HepG2 (cell line): ENCODE data around the gene ZBTB46. TPM values are rescaled to one million over a fixed set of nuclear protein-coding genes. Genes with fewer than 3 reads are reported as not detected.
A peak's percentile ranks its signal among the peaks of the same experiment; 100 is the strongest.

ENCODE experiments used
- ATF7-NPFF ChIP-seq: sonication (generic); formaldehyde crosslinking; IDR thresholded peaks from 2 replicates; pipeline ENCODE4 v1.8.1; 2023; ENCODE audit warnings: mild to moderate bottlenecking, low read depth, missing genetic modification reagents, moderate library complexity
- BHLHE40 ChIP-seq: IDR thresholded peaks from 2 replicates; pipeline ENCODE4 v1.6.1; 2011; ENCODE audit warnings: low read length, improper control_type of control experiment
- GATAD1 ChIP-seq: IDR thresholded peaks from 2 replicates; pipeline ENCODE4 v1.6.1; 2016; ENCODE audit warnings: missing genetic modification reagents, missing compliant biosample characterization
- HES4 ChIP-seq: sonication (generic); formaldehyde crosslinking; IDR thresholded peaks from 2 replicates; pipeline ENCODE4 v1.9.0; 2021; ENCODE audit warnings: mild to moderate bottlenecking, missing genetic modification reagents, borderline replicate concordance
- KLF15 ChIP-seq: sonication (generic); formaldehyde crosslinking; IDR thresholded peaks from 2 replicates; pipeline ENCODE4 v1.8.1; 2023; ENCODE audit warnings: borderline replicate concordance, mild to moderate bottlenecking, inconsistent platforms, missing genetic modification reagents, mixed read lengths
- KLF16 ChIP-seq, 2 experiments: sonication (generic) in 1 of 2; formaldehyde crosslinking in 1 of 2; IDR thresholded peaks; 2 replicates each; pipeline versions ENCODE4 v1.6.1 to v1.8.0; 2016 to 2023; ENCODE audit warnings: missing genetic modification reagents in 2 of 2, missing compliant biosample characterization in 1 of 2
- KMT2A ChIP-seq: sonication (generic); formaldehyde crosslinking; IDR thresholded peaks from 2 replicates; pipeline ENCODE4 v1.4.0; 2020; ENCODE audit warnings: missing genetic modification reagents
- MEF2D ChIP-seq: sonication (generic); formaldehyde crosslinking; IDR thresholded peaks from 2 replicates; pipeline ENCODE4 v1.5.1; 2020; ENCODE audit warnings: mild to moderate bottlenecking, missing genetic modification reagents
- PAF1 ChIP-seq: IDR thresholded peaks from 2 replicates; pipeline ENCODE4 v1.6.1; 2016; ENCODE audit warnings: missing genetic modification reagents, missing compliant biosample characterization
- RFXAP ChIP-seq: sonication (generic); formaldehyde crosslinking; IDR thresholded peaks from 2 replicates; pipeline ENCODE4 v1.4.0; 2020; ENCODE audit warnings: missing genetic modification reagents, borderline replicate concordance
- RORA ChIP-seq: sonication (generic); formaldehyde crosslinking; IDR thresholded peaks from 2 replicates; pipeline ENCODE4 v1.5.0; 2020; ENCODE audit warnings: mild to moderate bottlenecking, missing genetic modification reagents, moderate library complexity
- SALL1 ChIP-seq: sonication (generic); formaldehyde crosslinking; IDR thresholded peaks from 2 replicates; pipeline ENCODE4 v1.8.0; 2022; ENCODE audit warnings: mild to moderate bottlenecking, missing genetic modification reagents
- YY1 ChIP-seq: IDR thresholded peaks from 2 replicates; pipeline ENCODE4 v1.6.1; 2011; ENCODE audit warnings: low read length, low read depth, moderate library complexity, mild to moderate bottlenecking; ENCODE audit not compliant: insufficient read depth, insufficient replicate concordance
- ZNF260 ChIP-seq: sonication (generic); formaldehyde crosslinking; IDR thresholded peaks from 2 replicates; pipeline ENCODE4 v1.4.0; 2020; ENCODE audit warnings: missing genetic modification reagents, low read depth, mild to moderate bottlenecking, borderline replicate concordance
- ZNF547 ChIP-seq: sonication (generic); formaldehyde crosslinking; IDR thresholded peaks from 2 replicates; pipeline ENCODE4 v1.5.1; 2020; ENCODE audit warnings: mild to moderate bottlenecking, missing genetic modification reagents
- ZNF607 ChIP-seq: sonication (generic); formaldehyde crosslinking; IDR thresholded peaks from 2 replicates; pipeline ENCODE4 v1.5.1; 2020; ENCODE audit warnings: missing genetic modification reagents, mild to moderate bottlenecking, borderline replicate concordance
- ZSCAN25 ChIP-seq: sonication (generic); formaldehyde crosslinking; IDR thresholded peaks from 2 replicates; pipeline ENCODE4 v1.8.0; 2022; ENCODE audit warnings: mild to moderate bottlenecking, missing genetic modification reagents
- polyA plus RNA-seq, 8 experiments: library from polyadenylated mRNA; depleted of rRNA in 3 of 8; stranded (reverse) in 7 of 8; unstranded in 1 of 8; fragments of >200 nt; fragmentation: Illumina TruSeq in 4 of 8; extraction: Trizol in 4 of 8; gene quantifications; 2 replicates each; pipeline versions ENCODE4 v1.2.1 to v1.2.3, GENCODE V29; 2011 to 2016; ENCODE audit warnings: low read depth in 4 of 8, missing spikeins in 1 of 8, mixed read lengths in 1 of 8; ENCODE audit not compliant: insufficient read depth in 1 of 8
- total RNA-seq, 5 experiments: library from RNA; depleted of rRNA; stranded (reverse); fragments of >200 nt; fragmentation: Illumina TruSeq; extraction: Trizol; gene quantifications; 2 replicates each; pipeline ENCODE4 v1.2.3, GENCODE V29; 2016; ENCODE audit warnings: low read depth in 1 of 5
- TF ChIP-seq, protein P1 (sequence below): sonication (generic); formaldehyde crosslinking; IDR thresholded peaks from 2 replicates; pipeline ENCODE4 v1.9.0; 2021; ENCODE audit warnings: missing genetic modification reagents, mild to moderate bottlenecking, borderline replicate concordance
- TF ChIP-seq, protein P2 (sequence below): IDR thresholded peaks from 2 replicates; pipeline ENCODE4 v1.6.1; 2012; ENCODE audit warnings: inconsistent platforms
- TF ChIP-seq, protein P3 (sequence below): sonication (generic); formaldehyde crosslinking; IDR thresholded peaks from 2 replicates; pipeline ENCODE4 v1.4.0; 2020; ENCODE audit warnings: missing genetic modification reagents
- TF ChIP-seq, protein P4 (sequence below): sonication (generic); formaldehyde crosslinking; IDR thresholded peaks from 2 replicates; pipeline ENCODE4 v1.4.0; 2020; ENCODE audit warnings: mild to moderate bottlenecking, missing genetic modification reagents
- TF ChIP-seq, protein P5 (sequence below): IDR thresholded peaks from 2 replicates; pipeline ENCODE4 v1.6.1; 2016; ENCODE audit warnings: missing genetic modification reagents, missing compliant biosample characterization
- TF ChIP-seq, protein P6 (sequence below): sonication (generic); formaldehyde crosslinking; IDR thresholded peaks from 2 replicates; pipeline ENCODE4 v1.5.0; 2020; ENCODE audit warnings: missing genetic modification reagents
- TF ChIP-seq, protein P7 (sequence below): sonication (generic); formaldehyde crosslinking; IDR thresholded peaks from 2 replicates; pipeline ENCODE4 v1.5.0; 2020; ENCODE audit warnings: missing genetic modification reagents, mild to moderate bottlenecking, borderline replicate concordance

Gene ZBTB46
- total and polyA plus RNA-seq, 2 of the 13 experiments (the other 11 are each of a cell fraction or from before 2014, with no cell fraction given) = 1.6 to 13.5 TPM

DNA sequence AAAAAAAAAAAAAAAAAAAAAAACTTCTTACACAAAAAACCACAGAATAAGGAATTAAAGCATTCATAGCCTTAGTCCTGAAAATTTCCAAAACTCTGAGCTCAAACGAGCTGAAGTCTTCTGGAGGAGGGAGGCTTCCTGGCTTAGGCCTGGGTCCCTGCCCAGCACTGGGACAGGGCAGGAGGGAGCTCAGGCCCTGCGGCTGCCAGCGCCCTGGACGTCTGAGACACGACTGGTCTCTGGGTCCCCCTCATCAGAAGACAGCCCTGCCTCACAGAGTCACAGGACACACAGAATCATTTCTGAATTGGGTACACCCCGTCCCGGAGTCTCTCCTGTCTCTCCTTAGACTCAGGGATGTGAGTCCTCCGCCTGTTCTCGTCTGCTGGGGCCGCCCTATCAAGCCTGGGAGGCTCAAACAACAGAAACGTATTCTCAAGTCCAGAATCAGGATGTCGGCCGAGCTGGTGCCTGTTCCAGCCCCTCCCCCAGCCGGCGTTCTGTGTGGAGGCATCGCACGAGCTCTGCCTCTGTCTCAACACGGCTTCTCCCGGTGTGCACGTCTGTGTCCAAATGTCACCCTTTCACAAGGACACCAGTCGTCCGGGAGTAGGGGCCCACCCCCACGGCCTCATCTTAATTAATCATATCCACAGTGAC, 39.4 kb downstream of the ZBTB46 start (continued):
- TF ChIP-seq, protein P1, sequence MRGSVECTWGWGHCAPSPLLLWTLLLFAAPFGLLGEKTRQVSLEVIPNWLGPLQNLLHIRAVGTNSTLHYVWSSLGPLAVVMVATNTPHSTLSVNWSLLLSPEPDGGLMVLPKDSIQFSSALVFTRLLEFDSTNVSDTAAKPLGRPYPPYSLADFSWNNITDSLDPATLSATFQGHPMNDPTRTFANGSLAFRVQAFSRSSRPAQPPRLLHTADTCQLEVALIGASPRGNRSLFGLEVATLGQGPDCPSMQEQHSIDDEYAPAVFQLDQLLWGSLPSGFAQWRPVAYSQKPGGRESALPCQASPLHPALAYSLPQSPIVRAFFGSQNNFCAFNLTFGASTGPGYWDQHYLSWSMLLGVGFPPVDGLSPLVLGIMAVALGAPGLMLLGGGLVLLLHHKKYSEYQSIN (CRISPR knock-in tag) = no peak
- TF ChIP-seq, protein P2, sequence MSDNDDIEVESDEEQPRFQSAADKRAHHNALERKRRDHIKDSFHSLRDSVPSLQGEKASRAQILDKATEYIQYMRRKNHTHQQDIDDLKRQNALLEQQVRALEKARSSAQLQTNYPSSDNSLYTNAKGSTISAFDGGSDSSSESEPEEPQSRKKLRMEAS = peak; percentile 10; the same call in 1 of the 2 replicates
- no peak for TF ChIP-seq SALL1
- TF ChIP-seq, protein P3, sequence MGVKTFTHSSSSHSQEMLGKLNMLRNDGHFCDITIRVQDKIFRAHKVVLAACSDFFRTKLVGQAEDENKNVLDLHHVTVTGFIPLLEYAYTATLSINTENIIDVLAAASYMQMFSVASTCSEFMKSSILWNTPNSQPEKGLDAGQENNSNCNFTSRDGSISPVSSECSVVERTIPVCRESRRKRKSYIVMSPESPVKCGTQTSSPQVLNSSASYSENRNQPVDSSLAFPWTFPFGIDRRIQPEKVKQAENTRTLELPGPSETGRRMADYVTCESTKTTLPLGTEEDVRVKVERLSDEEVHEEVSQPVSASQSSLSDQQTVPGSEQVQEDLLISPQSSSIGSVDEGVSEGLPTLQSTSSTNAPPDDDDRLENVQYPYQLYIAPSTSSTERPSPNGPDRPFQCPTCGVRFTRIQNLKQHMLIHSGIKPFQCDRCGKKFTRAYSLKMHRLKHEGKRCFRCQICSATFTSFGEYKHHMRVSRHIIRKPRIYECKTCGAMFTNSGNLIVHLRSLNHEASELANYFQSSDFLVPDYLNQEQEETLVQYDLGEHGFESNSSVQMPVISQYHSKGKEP (CRISPR knock-in tag) = no peak
- no peak for TF ChIP-seq PAF1 (CRISPR knock-in tag)
- no peak for TF ChIP-seq YY1
- no peak for TF ChIP-seq KLF15
- 0 out of 2 replicates have a peak, but pooled peaks have one; percentile 11 for TF ChIP-seq KMT2A (CRISPR knock-in tag)
- TF ChIP-seq RORA (CRISPR knock-in tag) = no peak
- TF ChIP-seq ZNF547 (CRISPR knock-in tag) = no peak
- TF ChIP-seq ZSCAN25 (CRISPR knock-in tag) = no peak
- no peak for TF ChIP-seq GATAD1 (CRISPR knock-in tag)
- TF ChIP-seq, protein P4, sequence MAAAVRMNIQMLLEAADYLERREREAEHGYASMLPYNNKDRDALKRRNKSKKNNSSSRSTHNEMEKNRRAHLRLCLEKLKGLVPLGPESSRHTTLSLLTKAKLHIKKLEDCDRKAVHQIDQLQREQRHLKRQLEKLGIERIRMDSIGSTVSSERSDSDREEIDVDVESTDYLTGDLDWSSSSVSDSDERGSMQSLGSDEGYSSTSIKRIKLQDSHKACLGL (CRISPR knock-in tag) = peak; percentile 57; the same call in 1 of the 2 replicates
- no peak for TF ChIP-seq RFXAP (CRISPR knock-in tag)
- TF ChIP-seq HES4 (CRISPR knock-in tag) = 0 out of 2 replicates have a peak, but pooled peaks have one; percentile 54
- TF ChIP-seq, protein P5, sequence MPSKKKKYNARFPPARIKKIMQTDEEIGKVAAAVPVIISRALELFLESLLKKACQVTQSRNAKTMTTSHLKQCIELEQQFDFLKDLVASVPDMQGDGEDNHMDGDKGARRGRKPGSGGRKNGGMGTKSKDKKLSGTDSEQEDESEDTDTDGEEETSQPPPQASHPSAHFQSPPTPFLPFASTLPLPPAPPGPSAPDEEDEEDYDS (CRISPR knock-in tag) = no peak
- TF ChIP-seq, protein P6, sequence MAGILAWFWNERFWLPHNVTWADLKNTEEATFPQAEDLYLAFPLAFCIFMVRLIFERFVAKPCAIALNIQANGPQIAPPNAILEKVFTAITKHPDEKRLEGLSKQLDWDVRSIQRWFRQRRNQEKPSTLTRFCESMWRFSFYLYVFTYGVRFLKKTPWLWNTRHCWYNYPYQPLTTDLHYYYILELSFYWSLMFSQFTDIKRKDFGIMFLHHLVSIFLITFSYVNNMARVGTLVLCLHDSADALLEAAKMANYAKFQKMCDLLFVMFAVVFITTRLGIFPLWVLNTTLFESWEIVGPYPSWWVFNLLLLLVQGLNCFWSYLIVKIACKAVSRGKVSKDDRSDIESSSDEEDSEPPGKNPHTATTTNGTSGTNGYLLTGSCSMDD (CRISPR knock-in tag) = no peak
- TF ChIP-seq BHLHE40 = peak; percentile 50; the same call in 1 of the 2 replicates
- no peak for TF ChIP-seq ZNF607 (CRISPR knock-in tag)
- TF ChIP-seq, protein P7, sequence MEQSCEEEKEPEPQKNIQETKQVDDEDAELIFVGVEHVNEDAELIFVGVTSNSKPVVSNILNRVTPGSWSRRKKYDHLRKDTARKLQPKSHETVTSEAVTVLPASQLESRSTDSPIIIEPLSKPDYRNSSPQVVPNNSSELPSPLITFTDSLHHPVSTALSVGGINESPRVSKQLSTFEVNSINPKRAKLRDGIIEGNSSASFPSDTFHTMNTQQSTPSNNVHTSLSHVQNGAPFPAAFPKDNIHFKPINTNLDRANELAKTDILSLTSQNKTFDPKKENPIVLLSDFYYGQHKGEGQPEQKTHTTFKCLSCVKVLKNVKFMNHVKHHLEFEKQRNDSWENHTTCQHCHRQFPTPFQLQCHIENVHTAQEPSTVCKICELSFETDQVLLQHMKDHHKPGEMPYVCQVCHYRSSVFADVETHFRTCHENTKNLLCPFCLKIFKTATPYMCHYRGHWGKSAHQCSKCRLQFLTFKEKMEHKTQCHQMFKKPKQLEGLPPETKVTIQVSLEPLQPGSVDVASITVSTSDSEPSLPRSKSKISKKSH (CRISPR knock-in tag) = no peak
- TF ChIP-seq ZNF260 (CRISPR knock-in tag) = no peak
- TF ChIP-seq KLF16 (CRISPR knock-in tag; IDR thresholded peaks at IDR 0.05) = no peak
- no peak for TF ChIP-seq MEF2D
- no peak for TF ChIP-seq ATF7-NPFF
